HG03108 (cell line): ENCODE results near the gene HS3ST6.
"Not testable (repeated sequence)": the region's sequence is repeated elsewhere in the genome, so short reads cannot be mapped to it uniquely, and the experiment has no call there.

Source experiments
- ATAC-seq: cut with Tn5 transposase; IDR thresholded peaks from one replicate; pipeline ENCODE4 v1.9.1; 2021; ENCODE audit warnings: moderate library complexity; ENCODE audit not compliant: unreplicated experiment

Gene HS3ST6

DNA sequence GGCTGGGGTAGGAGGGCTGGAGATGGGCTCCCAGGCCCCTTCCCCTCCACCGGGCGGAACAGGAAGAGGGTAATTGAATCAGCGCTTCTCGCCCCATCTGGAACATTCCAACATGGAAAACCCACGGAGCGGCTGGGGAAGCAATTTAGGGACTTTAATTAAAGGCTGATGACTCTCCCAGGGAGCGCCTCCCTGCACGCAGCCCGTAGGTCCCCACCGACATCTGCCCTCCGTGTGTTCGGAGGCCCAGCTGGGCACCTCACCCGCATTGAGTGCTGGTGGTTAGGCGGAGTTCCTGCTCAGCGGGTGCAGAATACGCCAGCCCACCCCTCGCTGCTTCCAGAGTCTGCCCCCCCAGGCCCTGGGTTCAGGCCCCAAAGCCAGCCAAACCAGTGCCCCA, 10.0 kb downstream of the HS3ST6 start:
- ATAC-seq, result no peak

DNA sequence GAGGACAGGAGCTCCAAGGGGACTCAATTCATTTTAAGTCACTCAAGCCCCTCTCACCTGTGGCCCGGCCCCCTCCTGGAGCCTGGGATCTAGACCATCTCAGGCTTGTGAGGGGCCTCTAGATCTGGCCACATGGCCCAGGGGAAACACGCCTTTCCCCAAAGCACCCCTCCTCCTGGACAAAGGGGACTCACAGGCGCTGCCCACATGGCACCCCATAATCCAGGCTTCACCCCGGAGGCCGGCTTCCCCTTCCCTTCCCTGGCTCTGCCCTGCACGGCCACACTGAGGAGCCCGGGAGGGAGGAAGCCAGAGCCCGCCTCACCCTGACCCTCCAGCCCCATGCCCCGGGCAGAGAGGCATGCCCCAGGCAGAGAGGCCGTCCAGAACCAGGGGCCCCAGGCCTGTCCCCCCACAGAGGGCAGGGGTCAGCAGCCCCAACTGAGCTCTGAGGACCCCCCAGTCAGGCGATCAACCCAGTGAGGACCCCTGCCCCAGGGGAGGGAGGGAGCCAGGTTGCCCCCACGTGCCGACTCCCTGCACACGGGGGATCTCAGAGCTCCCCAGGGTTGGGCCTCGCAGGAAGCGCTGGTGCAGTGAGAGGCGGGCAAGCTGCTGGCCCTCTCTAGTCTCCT, 10.9 kb downstream of the HS3ST6 start:
- ATAC-seq, result no peak

DNA sequence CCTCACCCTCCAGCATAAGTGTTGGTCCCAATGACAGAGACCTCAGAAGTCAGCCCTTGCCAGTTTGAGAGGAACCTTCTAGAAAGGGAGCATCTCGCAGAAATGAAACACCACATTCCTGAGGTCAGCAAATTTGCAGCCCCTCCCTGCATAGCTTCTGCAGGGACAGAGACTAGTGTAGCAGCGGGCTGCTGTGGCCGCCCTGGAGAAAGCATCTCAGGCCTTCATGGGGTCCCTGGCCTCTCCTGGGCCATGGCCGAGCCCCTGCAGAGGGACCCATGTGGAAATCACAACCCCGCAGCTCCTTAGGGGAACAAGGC, 11.4 kb downstream of the HS3ST6 start:
- no peak for ATAC-seq

- no peak for ATAC-seq
Observed at GRCh38 chr16:1906055-1906845, 12.0 kb downstream of the HS3ST6 start.

GRCh38 chr16:1903845-1904840, 14.1 kb downstream of the HS3ST6 start:
- ATAC-seq, result no peak

GRCh38 chr16:1903220-1903574, 15.0 kb downstream of the HS3ST6 start:
- ATAC-seq, result no peak

DNA sequence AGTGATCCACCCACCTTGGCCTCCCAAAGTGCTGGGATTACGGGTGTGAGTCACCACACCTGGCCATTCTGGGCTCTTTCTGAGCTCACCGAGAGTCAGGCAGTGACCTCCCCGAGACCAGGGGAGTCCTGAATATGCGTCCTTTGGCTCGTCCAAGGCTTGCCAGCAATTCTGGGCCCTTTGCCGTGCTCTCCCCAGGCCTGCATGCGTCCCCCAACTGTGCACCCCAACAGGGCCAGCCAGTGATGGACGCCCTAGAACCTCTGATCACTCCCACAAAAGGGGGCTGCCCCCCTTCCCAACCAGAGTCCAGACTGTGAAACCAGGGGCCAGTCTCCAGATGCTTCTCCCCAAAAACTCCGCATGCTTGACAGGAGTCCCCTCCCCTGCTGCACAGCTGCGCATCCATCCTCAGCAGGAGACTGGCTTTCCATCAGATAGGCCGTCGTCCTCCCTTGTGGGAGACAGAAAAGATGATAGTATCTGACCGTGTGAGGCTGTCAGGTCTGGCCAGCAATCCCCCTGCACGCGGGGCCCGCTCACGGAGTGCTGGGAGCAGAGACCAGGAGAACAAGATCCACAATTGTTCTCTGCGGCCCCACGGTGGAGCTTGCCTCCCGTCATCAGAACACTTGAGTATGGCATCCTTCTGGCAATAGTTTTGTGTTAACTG, 15.5 kb downstream of the HS3ST6 start:
- ATAC-seq, result no peak

DNA sequence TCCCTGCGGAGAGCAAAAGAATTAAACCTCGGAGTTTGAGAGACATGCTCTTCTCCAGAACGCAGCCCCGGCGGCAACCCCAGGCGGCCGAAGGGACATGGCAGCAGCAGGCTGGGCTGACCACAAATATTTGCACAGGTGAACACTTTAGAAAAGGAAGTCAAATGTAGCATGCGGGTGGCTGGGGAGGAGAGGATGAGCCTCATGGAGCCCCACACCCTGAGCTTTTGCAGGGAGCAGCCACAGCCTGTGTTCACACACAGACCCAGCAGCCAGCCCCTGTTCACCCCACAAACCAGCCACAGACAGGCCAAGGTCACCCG, 17.8 kb downstream of the HS3ST6 start:
- ATAC-seq, result no peak

DNA sequence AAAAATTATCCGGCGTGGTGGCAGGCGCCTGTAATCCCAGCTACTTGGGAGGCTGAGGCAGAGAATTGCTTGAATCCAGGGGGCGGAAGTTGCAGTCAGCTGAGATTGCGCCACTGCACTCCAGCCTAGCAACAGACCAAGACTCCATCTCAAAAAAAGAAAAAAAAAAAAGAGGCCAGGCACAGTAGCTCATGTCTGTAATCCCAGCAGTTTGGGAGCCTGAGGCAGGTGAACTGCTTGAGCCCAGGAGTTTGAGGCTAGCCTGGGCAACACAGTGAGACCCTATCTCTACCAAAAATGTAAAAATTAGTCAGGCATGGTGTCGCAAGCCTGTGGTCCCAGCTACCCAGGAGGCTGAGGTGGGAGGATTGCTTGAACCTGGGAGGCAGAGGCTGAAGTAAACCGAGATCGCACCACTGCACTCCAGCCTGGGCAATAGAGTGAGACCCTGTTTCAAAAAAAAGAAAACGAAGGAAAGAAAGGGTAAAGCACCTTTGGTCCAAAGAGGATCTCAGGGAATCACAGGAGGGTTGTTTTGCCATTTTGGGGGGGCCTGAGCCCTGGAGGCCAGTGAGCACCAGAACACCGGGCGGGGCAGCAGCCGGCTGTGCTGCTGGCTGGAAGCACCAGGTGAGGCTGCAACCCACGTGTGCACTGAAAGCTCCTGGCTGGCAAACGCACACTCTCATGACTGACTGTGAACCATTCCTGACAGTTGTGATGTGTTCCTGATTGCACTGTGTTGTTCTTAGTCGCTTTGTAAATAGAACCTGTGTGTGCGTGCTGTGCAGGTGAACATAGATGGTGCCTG, 18.4 kb downstream of the HS3ST6 start:
- ATAC-seq, result no peak

- not testable (repeated sequence) for ATAC-seq
Observed at GRCh38 chr16:1897692-1898091, 20.5 kb downstream of the HS3ST6 start.

DNA sequence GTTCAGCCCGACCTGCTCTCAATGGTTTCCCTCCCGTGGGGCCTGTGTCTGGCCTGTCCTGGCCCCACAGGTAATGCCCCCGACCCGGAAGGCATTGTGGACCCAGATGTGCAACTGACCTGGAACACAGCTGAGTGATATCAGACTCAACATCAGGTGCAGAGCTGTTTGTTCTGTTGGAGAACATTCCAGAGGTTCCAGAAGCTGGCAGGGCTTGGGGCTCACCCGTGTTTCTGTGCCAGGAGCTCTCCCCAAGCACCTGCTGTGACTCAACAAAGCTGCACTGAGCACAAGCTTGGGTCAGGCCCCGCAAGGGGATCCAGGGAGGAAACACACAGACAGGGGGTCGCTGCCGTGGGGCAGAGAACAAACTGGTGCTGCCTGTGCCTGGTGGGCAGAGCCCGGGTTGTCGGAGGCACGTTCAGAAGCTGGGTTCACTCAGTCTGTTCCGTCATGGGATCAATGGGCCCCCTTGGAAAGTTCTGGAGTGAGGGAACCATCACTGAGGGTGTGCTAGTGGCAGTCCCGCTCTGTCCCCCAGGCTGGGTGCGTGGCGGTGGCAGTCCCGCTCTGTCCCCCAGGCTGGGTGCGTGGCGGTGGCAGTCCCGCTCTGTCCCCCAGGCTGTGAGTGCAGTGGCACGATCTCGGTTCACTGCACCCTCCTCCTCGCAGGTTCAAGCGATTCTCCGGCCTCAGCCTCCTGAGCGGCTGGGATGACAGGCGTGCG, 22.1 kb downstream of the HS3ST6 start:
- no peak for ATAC-seq

- ATAC-seq, result no peak
Observed at GRCh38 chr16:1895068-1895467, 23.1 kb downstream of the HS3ST6 start.

DNA sequence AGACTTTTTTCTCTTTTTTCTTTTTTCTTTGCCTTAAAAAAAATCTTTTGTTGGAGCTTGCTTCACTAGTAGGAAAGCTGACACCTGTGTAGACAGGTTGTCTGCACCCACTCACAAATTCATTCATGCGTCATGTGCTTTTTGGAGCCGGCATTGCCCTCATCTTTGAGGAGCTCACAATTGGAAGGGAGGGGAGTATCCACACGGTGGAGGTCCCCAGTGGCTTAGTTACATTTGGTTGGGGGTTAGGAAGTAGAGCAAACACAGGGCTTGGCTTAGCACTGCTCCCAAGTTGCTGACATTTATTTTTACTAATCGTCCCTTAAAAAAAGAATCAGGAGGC, 27.5 kb downstream of the HS3ST6 start:
- ATAC-seq, result no peak

DNA sequence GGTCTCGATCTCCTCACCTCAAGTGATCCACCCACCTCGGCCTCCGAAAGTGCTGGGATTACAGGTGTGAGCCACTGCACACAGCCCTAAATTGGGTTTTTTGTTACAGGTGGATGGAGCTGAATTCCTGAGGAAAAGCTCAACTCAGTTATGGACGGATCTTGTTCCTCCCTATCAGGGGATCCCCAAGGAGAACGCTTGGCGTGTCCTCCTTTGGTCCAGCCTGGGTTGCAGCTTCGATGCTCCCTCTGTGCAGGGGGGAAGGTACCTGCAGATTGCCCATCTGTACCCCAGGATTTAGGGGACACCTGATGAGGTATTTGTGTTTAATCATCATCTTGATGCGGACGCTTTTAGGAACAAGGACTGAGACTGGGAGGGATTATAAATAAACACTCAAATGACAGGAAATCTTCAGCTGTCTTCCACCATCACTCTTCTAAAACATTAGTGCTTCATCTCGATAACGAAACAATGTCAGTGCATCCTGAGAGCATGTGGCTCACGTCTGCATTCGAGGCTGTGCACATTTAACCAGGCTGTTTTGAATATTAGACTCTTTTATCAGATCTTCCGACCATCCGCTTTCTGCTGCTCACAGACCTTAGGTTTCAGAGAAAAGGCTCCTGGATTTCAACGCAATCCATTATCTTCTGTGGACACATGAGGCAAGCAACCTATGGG, 28.0 kb downstream of the HS3ST6 start:
- ATAC-seq, result no peak

GRCh38 chr16:1887711-1888354, 30.4 kb downstream of the HS3ST6 start:
- no peak for ATAC-seq

- no peak for ATAC-seq
Observed at GRCh38 chr16:1884889-1885288, 33.3 kb downstream of the HS3ST6 start.

GRCh38 chr16:1884155-1884760, 34.0 kb downstream of the HS3ST6 start:
- no peak for ATAC-seq

DNA sequence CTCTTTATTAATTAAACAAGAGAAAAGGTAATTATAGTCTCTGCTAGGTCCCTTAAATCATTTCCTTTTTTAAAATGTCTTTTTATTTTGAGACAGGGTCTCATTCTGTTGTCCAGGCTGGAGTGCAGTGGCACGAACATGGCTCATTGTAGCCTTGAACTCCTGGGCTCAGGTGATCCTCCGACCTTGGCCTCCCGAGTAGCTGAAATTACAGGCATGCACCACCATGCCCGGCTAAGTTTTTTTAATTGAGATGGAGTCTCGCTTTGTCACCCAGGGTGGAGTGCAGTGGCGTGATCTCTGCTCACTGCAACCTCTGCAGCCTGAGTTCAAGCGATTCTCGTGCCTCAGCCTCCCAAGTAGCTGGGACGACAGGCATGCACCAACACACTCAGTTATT, 37.0 kb downstream of the HS3ST6 start:
- not testable (repeated sequence) for ATAC-seq
